Measurements from ENCODE around the gene CLPTM1L. TPM values are rescaled to one million over a fixed set of nuclear protein-coding genes. Genes with fewer than 3 reads are reported as not detected.

The CLPTM1L gene
- total and polyA plus RNA-seq, 9 of the 15 experiments (the other 6 are each of a cell fraction or from before 2014, with no cell fraction given), result 3.5 to 217 (median 177) TPM

GRCh38 chr5:1374679-1375055, 29.8 kb upstream of the CLPTM1L start (continued):
- TF ChIP-seq MBD1 (CRISPR knock-in tag; IDR thresholded peaks at IDR 0.05) (no peak), ERF (CRISPR knock-in tag; IDR thresholded peaks at IDR 0.05) (no peak), POLR2G (IDR thresholded peaks at IDR 0.05; ENCODE audit: low read depth, low read length) (no peak), MED1 (CRISPR knock-in tag; IDR thresholded peaks at IDR 0.05; ENCODE audit: borderline replicate concordance) (no peak), ELF1 (tag; IDR thresholded peaks at IDR 0.05) (no peak)

- Histone ChIP-seq H3K36me3 (ENCODE audit: control insufficient read depth, insufficient read depth, low read length) (no peaks in the 10 kb centered on the region), H3K9me3 (replicated peaks; ENCODE audit: control insufficient read depth, insufficient read depth, low read depth, low read length) (no peaks in the 10 kb centered on the region), H2AFZ (ENCODE audit: low read depth, low read length) (no peak overlapping the region), H3K27me3 (ENCODE audit: control insufficient read depth in 2 of 2, insufficient read depth in 2 of 2, low read length in 2 of 2) (peaks cover 73 to 81% of the 10 kb centered on the region in 2 experiments), H4K20me1 (replicated peaks; ENCODE audit: control insufficient read depth, insufficient read depth, low read length) (peaks cover 3% of the 10 kb centered on the region; the same call in 1 of the 2 replicates), H3K4me3 (no peak overlapping the region), H3K27ac (ENCODE audit: extremely low read depth, low read depth, low read length) (no peak overlapping the region), H3K79me2 (ENCODE audit: control insufficient read depth, insufficient read depth, low read length) (no peaks in the 10 kb centered on the region), H3K9me1 (ENCODE audit: control insufficient read depth, insufficient read depth, low read length) (no peaks in the 10 kb centered on the region), H3K9ac (ENCODE audit: insufficient read depth in 1 of 2, low read depth in 2 of 2, low read length in 2 of 2) (no peak overlapping the region), H3K4me2 (ENCODE audit: insufficient read depth, low read length) (no peak overlapping the region), H3K4me1 (replicated peaks in 1 of 2; ENCODE audit: control insufficient read depth in 2 of 2, insufficient read depth in 2 of 2, low read length in 2 of 2) (0 out of 5 replicates have a peak, but pooled peaks cover 0 to 3% of the 10 kb centered on the region in 2 experiments)
- ChIA-PET POLR2A (no interaction called here), CTCF (ENCODE audit: low intra/inter-chr PET ratio) (interaction anchor here (0.6 kb wide), 1 partner anchor 103 kb away, joined by 5 read pairs; no protein-coding TSS in a partner anchor)
- DNase-seq (ENCODE audit: extremely low read depth in 1 of 4, low spot score in 3 of 4) (no peak), FAIRE-seq (no peak), ATAC-seq (no peak)
- BruUV-seq (replicated peaks), result no TSS peak
- in situ Hi-C loops (cut with MboI), result no loop called here
- intact Hi-C loops (cut with micrococcal nuclease), result no loop called here
- 2% methylated on average over 9 of the region's 9 CpGs for WGBS (ENCODE audit: insufficient coverage, low coverage, missing lambda C conversion rate)
- TF ChIP-seq TCF15 (CRISPR knock-in tag; IDR thresholded peaks at IDR 0.05), result no peak
- TF ChIP-seq, protein P1, sequence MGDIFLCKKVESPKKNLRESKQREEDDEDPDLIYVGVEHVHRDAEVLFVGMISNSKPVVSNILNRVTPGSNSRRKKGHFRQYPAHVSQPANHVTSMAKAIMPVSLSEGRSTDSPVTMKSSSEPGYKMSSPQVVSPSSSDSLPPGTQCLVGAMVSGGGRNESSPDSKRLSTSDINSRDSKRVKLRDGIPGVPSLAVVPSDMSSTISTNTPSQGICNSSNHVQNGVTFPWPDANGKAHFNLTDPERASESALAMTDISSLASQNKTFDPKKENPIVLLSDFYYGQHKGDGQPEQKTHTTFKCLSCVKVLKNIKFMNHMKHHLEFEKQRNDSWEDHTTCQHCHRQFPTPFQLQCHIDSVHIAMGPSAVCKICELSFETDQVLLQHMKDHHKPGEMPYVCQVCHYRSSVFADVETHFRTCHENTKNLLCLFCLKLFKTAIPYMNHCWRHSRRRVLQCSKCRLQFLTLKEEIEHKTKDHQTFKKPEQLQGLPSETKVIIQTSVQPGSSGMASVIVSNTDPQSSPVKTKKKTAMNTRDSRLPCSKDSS (IDR thresholded peaks at IDR 0.05; ENCODE audit: low read depth, partially characterized antibody), result no peak
- no peak for TF ChIP-seq TGIF2 (CRISPR knock-in tag; IDR thresholded peaks at IDR 0.05)
- no peak for TF ChIP-seq HDGF (IDR thresholded peaks at IDR 0.05)
- TF ChIP-seq ZNF184 (CRISPR knock-in tag; IDR thresholded peaks at IDR 0.05), result no peak
- TF ChIP-seq FOXJ2 (tag; IDR thresholded peaks at IDR 0.05), result no peak
- no peak for TF ChIP-seq NFATC3 (IDR thresholded peaks at IDR 0.05)
- TF ChIP-seq BDP1 (IDR thresholded peaks at IDR 0.05; ENCODE audit: insufficient read depth, insufficient read length), result no peak
- TF ChIP-seq HDAC8 (tag; IDR thresholded peaks at IDR 0.05), result no peak
- TF ChIP-seq ETS1 (conservative IDR thresholded peaks at IDR 0.05; ENCODE audit: control insufficient read depth, low read depth, low read length), result no peak
Measured at GRCh38 chr5:1374030-1374678, 29.3 kb upstream of the CLPTM1L start.

Data from K562 (cell line).